CD1c-positive myeloid dendritic cell (primary cell): ENCODE results near the gene PGA5.
A peak's percentile ranks its signal among the peaks of the same experiment; 100 is the strongest.
"Not testable (repeated sequence)": the region's sequence is repeated elsewhere in the genome, so short reads cannot be mapped to it uniquely, and the experiment has no call there.

Experiments used
- DNase-seq: peaks from one replicate; pipeline ENCODE4 v3.0.0-alpha.2; 2016; ENCODE audit errors: extremely low spot score

Gene PGA5

DNA sequence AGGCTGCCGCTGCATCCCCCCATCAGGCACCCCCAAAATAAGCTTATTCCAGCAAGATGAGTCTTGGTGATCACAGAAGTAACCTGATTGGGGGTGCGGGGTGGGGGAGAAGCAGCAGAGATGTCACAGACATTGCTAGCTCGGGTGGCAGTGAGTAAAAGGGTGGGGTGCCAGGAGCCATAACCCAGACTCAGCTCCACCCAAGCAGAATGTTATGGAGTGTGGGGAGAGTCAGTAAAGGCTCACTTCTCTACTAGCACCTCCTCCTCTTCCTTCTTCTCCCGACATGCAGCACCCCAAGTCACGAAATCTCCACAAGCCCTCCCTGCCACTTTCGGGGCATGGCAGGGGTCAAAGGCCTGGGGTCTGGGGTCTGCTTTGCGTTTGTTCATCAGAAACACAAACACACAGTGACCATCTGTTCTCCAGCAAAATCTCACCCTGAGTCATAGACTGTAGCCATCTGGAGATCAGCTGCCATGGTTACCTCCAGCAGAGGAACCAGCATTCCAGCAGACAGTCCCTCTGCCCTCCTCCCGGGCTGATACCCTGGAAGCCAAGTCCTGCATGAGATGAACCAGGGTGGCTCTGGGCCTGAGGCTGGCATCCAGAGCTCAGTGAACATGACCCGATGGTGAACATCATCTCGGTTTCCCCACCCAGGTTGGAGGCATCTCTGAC lies 14.4 kb upstream of the PGA5 start:
- not testable (repeated sequence) for DNase-seq

DNA sequence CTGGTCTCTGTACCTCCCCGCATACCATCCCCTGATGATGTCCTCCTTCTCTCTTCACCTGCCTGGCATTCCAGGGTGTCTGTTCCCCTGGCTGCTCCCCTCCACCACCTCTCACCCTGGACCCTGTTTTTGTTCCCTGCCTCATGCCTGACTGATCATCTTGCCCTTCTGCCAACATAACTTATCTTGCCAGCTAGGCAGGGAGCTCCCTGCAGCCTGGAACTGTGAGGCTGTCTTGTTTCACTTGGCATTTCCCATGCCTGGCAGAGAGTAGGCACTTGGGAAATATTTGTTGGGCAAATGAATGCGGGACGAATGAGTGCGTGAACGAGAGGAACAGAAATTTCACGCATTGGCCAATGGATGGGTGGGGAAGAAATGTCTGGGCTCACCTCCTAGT lies 11.5 kb upstream of the PGA5 start:
- DNase-seq, result not testable (repeated sequence)

DNA sequence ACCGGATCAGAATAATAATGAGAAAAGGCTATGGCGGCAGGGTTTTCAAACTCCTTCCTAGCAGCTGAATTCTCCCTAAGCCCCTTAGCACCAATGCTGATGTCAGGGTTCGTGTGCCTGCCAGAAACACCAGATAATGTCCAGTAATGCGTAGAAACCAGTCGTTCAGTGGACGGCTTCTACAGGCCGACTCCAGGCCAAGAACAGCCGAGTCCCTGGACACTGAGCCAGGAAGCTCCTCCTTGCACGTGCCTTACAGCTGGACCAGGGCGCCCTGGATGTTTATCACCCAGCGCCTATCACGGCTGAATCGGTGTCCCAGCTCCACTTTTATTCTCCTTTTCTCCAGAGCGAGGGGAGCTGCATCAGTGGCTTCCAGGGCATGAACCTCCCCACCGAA lies 9.9 kb upstream of the PGA5 start:
- DNase-seq, result not testable (repeated sequence)

DNA sequence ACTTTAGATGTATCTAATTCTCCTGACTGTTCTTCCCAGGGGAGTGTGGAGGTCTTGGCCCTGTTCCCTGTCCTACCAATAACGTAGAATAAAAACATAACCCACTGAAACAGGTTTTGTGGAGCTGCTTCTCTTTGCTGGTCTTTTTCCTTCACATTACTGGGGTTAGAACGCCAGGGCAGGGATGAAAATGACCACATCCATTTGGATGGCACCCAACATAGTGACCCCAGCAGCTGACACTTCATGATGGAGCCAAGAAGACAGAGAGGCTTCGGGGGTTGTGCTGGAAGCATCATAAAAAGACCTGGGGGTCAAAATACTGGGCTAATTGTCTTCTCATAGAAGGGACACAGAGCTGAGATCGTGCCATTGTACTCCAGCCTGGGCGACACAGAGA lies 9.4 kb upstream of the PGA5 start:
- DNase-seq, result not testable (repeated sequence)

DNA sequence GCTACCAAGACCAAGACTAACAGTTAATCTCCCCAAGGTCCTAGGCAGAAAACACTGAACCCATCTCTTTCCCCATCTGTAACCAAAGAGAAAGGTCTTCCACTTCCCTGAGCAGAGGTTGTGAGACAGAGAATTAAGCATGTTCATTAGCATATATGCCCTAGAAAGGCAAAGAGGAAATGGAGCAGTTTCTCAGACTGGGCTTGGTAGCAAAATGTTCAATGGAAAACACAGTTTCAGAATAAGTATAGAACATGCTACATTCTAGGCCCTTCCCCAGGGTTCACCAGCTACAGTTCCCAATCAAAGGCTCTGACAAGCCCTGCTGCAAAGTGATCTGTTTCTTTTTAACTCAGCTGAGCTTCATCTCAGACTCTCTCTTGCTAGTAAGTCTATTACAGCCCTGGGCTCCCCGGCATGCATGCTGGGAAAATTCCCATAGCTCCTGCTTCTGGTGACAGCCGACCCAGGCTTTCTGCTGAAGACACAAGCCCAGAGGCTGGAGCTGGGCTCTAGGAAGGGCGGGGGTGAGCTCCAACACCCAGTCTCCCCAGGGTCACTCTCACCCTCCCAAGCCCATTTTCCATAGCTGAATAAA lies 8.3 kb upstream of the PGA5 start:
- not testable (repeated sequence) for DNase-seq

DNA sequence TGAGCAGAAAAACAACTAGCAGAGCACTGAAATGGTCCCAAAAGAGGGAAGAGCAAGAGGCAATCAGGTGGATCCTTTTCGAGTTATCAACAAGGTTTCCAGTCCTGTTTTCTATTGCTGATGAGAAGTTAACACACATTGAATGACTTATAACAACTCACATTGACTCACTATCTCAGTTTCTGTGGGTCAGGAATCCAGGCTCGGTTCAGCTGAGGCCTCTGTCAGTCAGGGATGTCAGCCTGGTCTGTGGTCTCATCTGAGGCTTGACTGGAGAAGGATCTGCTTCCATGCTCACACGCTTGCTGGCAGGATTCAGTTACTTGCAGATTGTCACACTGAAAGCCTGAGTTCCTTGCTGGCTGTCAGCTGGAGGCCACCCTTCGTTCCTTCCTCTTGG lies 3.8 kb upstream of the PGA5 start:
- not testable (repeated sequence) for DNase-seq

DNA sequence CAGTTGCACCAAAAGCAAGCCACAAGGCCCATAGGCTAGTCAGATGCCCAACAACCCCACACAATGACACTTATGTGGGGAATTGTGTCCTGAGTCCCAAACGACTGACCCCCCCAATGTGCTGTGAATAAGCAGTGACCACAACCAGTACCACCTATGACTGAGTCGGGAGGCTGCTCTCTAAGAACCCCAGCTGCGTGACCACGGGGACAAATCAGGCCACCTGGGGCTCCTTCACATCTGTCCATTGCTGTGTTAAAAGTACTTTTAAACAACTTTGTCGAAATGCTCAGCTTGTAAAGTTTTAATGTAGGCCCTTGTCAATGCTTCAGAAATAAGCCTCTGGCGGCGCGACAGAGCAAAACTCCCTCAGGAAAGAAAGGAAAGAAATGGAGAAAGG lies 687 bp upstream of the PGA5 start:
- DNase-seq, result not testable (repeated sequence)

DNA sequence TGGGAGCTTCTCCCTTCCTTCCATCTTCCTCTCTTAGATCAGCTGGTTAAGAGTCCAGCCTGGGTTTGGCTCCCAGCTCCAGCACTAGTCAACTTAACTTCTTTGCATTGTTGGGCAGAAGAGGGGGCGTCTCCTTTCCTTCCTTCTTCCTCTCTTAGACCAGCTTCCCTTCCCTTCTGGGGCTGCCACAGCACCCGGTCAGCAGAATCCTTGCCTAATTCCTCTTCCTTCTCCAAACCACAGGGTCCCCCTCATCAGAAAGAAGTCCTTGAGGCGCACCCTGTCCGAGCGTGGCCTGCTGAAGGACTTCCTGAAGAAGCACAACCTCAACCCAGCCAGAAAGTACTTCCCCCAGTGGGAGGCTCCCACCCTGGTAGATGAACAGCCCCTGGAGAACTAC lies 551 bp downstream of the PGA5 start:
- not testable (repeated sequence) for DNase-seq

DNA sequence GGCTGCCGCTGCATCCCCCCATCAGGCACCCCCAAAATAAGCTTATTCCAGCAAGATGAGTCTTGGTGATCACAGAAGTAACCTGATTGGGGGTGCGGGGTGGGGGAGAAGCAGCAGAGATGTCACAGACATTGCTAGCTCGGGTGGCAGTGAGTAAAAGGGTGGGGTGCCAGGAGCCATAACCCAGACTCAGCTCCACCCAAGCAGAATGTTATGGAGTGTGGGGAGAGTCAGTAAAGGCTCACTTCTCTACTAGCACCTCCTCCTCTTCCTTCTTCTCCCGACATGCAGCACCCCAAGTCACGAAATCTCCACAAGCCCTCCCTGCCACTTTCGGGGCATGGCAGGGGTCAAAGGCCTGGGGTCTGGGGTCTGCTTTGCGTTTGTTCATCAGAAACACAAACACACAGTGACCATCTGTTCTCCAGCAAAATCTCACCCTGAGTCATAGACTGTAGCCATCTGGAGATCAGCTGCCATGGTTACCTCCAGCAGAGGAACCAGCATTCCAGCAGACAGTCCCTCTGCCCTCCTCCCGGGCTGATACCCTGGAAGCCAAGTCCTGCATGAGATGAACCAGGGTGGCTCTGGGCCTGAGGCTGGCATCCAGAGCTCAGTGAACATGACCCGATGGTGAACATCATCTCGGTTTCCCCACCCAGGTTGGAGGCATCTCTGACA lies 4.4 kb downstream of the PGA5 start:
- DNase-seq, result not testable (repeated sequence)

DNA sequence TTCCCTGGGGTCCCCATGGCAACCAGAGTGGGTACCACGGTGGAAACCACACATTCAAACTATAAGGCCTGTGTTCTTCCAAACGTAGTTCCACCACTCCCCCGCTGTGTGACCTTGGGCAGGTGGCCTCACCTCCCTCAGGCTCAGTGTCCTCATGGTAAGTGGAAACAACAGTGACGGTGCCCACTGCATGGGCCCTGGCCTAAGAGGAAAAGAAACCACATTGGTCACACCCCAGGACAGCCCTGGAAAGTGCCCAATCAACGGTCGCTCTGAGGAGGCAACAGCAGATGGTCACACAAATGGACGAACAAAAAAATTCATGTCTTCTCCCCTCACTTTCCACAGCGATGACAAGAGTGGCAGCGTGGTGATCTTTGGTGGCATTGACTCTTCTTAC lies 7.1 kb downstream of the PGA5 start:
- DNase-seq, result not testable (repeated sequence)

DNA sequence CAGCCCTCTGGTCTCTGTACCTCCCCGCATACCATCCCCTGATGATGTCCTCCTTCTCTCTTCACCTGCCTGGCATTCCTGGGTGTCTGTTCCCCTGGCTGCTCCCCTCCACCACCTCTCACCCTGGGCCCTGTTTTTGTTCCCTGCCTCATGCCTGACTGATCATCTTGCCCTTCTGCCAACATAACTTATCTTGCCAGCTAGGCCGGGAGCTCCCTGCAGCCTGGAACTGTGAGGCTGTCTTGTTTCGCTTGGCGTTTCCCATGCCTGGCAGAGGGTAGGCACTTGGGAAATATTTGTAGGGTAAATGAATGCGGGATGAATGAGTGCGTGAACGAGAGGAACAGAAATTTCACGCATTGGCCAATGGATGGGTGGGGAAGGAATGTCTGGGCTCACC lies 8.2 kb downstream of the PGA5 start:
- DNase-seq, result not testable (repeated sequence)

DNA sequence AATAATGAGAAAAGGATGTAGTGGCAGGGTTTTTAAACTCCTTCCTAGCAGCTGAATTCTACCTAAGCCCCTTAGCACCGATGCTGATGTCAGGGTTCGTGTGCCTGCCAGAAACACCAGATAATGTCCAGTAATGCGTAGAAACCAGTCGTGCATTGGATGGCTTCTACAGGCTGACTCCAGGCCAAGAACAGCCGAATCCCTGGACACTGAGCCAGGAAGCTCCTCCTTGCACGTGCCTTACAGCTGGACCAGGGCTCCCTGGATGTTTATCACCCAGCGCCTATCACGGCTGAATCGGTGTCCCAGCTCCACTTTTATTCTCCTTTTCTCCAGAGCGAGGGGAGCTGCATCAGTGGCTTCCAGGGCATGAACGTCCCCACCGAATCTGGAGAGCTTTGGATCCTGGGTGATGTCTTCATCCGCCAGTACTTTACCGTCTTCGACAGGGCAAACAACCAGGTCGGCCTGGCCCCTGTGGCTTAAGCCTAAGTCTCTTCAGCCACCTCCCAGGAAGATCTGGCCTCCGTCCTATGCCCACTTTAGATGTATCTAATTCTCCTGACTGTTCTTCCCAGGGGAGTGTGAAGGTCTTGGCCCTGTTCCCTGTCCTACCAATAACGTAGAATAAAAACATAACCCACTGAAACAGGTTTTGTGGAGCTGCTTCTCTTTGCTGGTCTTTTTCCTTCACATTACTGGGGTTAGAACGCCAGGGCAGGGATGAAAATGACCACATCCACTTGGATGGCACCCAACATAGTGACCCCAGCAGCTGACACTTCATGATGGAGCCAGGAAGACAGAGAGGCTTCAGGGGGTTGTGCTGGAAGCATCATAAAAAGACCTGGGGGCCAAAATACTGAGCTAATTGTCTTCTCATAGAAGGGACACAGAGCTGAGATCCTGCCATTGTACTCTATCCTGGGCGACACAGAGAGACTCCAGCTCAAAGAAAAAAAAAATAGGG lies 10.1 kb downstream of the PGA5 start:
- not testable (repeated sequence) for DNase-seq

DNA sequence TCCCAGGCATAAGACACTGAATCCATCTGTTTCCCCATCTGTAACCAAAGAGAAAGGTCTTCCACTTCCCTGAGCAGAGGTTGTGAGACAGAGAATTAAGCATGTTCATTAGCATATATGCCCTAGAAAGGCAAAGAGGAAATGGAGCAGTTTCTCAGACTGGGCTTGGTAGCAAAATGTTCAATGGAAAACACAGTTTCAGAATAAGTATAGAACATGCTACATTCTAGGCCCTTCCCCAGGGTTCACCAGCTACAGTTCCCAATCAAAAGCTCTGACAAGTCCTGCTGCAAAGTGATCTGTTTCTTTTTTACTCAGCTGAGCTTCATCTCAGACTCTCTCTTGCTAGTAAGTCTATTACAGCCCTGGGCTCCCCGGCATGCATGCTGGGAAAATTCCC lies 11.4 kb downstream of the PGA5 start:
- not testable (repeated sequence) for DNase-seq

DNA sequence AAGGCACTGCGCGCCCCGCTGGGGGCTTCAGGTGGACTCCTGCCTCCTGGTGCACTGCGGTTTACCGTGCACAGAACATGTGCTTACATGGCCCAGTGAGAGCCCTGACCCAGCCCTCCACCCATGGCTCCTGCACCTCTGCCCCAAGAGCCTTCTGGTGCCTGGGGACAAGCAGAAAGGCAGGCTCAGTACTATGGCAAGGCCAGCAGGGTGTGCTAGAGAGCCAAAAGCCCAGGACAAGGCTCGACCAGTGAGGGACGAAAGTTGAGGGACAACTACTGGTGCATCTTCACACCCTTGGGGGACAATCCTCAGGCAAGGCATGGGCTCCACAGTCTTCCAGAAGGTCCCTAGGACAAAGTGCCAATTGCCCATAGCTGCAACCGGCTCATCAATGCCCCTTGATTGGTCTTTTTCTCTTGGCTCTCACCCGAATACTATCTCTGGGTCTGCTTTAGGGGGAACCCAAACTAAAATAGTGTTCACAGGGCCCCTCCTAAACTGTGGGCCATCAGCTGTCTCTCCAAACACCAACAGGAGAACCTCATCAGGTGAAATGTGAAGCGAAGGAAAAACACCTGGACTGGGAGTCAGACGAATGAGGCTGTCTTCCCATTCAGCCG lies 13.5 kb downstream of the PGA5 start:
- peak; percentile 75 for DNase-seq

DNA sequence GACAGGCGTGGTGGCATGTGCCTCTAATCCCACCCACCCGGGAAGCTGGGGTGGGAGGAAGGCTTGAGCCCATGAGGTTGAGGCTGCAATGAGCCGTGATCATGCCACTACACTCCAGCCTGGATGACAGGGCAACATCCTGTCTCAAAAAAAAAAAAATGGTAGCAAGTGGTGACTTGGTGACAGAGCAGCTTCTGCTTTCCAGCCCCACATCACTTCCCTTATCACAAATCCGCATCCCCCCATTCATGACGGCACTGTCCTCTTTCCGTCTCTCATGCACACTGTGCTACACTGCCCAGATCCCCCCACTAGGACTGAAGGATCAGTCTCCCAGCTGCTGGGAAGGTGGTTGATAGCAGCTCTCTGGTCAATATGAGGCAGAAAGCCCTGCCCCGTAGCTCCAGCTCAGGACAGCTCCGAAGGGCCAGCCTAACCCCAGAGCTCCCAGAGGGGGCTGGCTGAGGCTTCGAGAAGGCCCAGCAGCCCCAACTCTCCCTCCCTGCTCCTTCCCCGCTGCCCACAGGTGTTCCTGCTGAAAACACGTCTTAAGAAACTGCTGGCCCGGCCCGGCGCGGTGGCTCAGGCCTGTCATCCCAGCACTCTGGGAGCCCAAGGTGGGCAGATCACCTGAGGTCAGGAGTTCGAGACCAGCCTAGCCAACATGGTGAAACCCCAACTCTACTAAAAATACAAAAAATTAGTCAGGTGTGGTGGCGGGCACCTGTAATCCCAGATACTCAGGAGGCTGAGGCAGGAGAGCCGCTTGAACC lies 15.9 kb downstream of the PGA5 start:
- DNase-seq, result peak; percentile 63

DNA sequence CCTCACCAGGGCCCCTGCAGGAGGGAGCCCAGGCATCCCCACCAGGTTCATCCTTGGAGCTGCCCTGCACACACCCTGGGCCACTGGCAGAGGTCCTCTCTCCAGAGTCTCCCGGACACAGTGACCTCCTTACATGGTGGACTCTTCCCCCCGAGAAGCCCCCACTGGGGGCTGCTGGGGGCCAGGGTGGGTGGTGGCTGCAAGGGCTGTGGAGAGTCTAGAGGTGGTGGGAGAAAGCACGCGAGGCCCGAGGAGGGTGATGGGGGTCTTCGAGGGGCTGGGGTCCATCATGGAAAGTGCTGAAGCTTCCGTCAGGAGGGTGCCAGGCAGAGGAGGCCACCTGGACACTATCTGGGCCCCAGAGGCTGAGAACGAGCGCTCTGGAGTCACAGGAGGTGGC lies 17.6 kb downstream of the PGA5 start:
- no peak for DNase-seq

DNA sequence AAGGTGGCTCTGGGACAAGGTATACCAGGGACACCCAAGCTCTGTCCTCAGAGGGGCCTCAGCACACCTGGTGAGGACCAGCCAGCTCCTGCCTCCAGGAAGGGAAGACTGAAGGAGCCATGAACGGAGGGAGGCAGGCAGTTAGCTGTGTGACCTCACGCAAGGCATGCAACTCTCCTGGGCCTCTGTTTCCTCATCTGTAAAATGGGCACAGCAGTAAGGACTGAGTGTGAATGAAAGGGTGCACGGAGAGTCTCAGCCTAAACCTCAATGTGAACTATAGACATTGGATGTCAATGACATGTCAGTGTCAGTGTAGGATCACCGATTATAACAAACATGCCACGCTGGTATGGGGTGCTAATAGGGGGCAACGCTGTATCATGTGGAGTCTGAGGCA lies 18.4 kb downstream of the PGA5 start:
- no peak for DNase-seq

DNA sequence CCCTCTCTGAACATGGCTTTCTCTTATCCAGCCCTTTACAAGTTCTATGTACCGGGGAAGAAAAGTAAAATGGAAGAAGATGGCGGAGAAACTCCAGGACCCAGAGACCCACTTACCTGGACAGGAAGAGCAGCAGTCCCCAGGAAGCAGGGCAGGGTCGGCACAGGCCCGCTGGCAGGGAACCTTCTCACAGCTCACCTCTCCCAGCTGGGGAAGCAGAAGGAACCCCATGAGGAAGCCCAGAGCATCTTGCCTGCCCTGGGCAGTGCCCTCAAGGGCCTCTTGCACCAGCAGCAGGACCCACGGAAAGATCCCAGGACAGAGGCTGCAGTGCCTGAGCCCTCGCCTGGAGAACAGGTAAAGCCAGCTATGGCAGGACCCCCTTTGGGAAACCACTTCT lies 23.4 kb downstream of the PGA5 start:
- DNase-seq, result no peak

DNA sequence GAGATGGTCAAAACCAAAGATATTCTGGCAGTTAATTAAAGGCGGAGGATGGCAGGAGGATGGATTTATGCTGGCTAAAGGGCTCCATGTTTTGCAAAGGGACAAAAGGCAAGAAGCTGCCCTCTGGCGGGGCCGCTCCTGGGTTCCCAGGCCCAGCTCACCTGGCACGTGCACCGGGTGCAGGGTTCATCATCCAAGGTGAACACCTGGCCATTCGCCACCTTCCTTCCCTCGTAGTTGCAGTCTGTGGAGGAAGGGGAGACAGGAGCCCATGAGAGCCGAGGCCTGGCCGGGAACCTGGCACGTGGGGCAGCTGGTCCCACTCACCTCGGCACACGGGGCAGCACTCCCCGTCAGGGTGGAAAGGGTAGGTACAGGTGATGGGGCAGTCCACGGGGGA lies 23.8 kb downstream of the PGA5 start:
- no peak for DNase-seq

DNA sequence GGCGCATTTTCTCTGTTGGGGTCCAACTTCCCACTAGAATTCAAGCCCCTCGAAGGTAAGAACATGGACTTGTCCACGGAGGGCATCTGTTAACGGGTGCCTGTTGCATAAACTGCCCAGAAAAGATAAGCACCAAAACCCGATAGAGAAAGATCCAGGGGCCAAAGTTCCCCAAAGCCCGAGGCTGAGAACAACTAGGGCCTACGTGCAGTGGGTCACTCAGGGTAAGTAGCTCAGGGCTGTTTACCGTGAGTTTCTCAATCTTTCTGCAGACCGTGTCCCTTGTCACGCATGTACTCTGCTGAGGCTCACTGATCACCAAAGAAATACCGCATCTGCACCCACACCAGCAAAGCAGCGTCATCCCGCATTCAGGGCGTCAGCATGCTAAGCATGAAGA lies 24.4 kb downstream of the PGA5 start:
- no peak for DNase-seq

DNA sequence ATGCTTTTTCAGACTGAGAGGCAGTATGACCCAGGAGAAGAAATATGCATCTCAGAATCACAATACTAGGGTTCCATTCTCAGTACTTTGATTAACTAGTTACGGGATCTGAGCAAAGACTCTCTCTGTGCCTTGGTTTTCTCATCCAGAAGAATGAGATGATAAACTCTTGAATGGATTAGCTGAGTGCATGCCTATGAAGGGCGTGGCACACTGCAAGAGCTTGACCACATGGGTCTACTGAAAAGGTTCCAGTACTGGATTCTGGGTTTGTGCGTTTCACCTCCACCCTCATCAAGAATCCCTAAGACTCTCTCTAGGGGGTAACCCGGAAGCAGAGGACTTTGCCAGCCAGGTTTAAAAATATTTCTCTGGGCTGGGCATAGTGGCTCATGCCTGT lies 25.6 kb downstream of the PGA5 start:
- no peak for DNase-seq
